ENCODE data around the gene FAIM2. TPM values are rescaled to one million over a fixed set of nuclear protein-coding genes. Genes with fewer than 3 reads are reported as not detected.
A peak's percentile ranks its signal among the peaks of the same experiment; 100 is the strongest.

The FAIM2 gene
- total and polyA plus RNA-seq, 9 of the 15 experiments (the other 6 are each of a cell fraction or from before 2014, with no cell fraction given): 0.01 to 0.10 TPM; not detected in 7

GRCh38 chr12:49843411-49843810, 60.3 kb downstream of the FAIM2 start:
- DNase-seq (ENCODE audit: extremely low read depth in 1 of 4, low spot score in 3 of 4) (no peak), ATAC-seq (no peak), FAIRE-seq (peak; percentile 35)
- intact Hi-C loops (cut with micrococcal nuclease) (no loop called here), in situ Hi-C loops (cut with MboI) (no loop called here)
- 56% methylated on average over 7 of the region's 7 CpGs for WGBS (ENCODE audit: insufficient coverage, low coverage, missing lambda C conversion rate)
- CTCF ChIA-PET (ENCODE audit: low intra/inter-chr PET ratio): no interaction called here
- Histone ChIP-seq H3K4me1 (replicated peaks in 1 of 2; ENCODE audit: control insufficient read depth in 2 of 2, insufficient read depth in 2 of 2, low read length in 2 of 2) (peaks cover 16 to 17% of the 10 kb centered on the region in 2 experiments), H3K4me3 (peak overlapping the region; percentile 71), H3K9me1 (ENCODE audit: control insufficient read depth, insufficient read depth, low read length) (no peaks in the 10 kb centered on the region), H2AFZ (ENCODE audit: low read depth, low read length) (peak overlapping the region; percentile 93), H3K27me3 (ENCODE audit: control insufficient read depth in 2 of 2, insufficient read depth in 2 of 2, low read length in 2 of 2) (peaks cover 0 to 4% of the 10 kb centered on the region in 2 experiments; a peak in 2 of 5 replicates), H3K9me3 (replicated peaks; ENCODE audit: control insufficient read depth, insufficient read depth, low read depth, low read length) (no peaks in the 10 kb centered on the region), H3K4me2 (ENCODE audit: insufficient read depth, low read length) (peak overlapping the region; percentile 93), H4K20me1 (replicated peaks; ENCODE audit: control insufficient read depth, insufficient read depth, low read length) (no peaks in the 10 kb centered on the region), H3K36me3 (ENCODE audit: control insufficient read depth, insufficient read depth, low read length) (peaks cover 6% of the 10 kb centered on the region; the same call in 1 of the 3 replicates), H3K9ac (ENCODE audit: insufficient read depth in 1 of 2, low read depth in 2 of 2, low read length in 2 of 2) (peak overlapping the region; percentile 37 to 85; a peak in 3 of 4 replicates), H3K27ac (ENCODE audit: extremely low read depth, low read depth, low read length) (peak overlapping the region; percentile 82), H3K79me2 (ENCODE audit: control insufficient read depth, insufficient read depth, low read length) (peaks cover 23% of the 10 kb centered on the region)
- TSS peak; percentile 91 for BruUV-seq (replicated peaks)
- POLR2A ChIA-PET: interaction anchor here (0.5 to 2.5 kb wide), 10 partner anchors 8 to 568 kb away, joined by 3 to 14 read pairs (median 4); partner anchors contain the start of gene NCKAP5L
- TF ChIP-seq ZBTB1 (CRISPR knock-in tag; IDR thresholded peaks at IDR 0.05; ENCODE audit: borderline replicate concordance, low read depth) (no peak), SMAD3 (CRISPR knock-in tag; conservative IDR thresholded peaks at IDR 0.05) (no peak)

- intact Hi-C loops (cut with micrococcal nuclease): no loop called here
- H3K9ac ChIP-seq (ENCODE audit: insufficient read depth in 1 of 2, low read depth in 2 of 2, low read length in 2 of 2): peak within 1 kb of the TSS; percentile 85 to 99
- WGBS (ENCODE audit: insufficient coverage, low coverage, missing lambda C conversion rate): under 1% methylated on average over 55 of the region's 55 CpGs
- H3K9me1 ChIP-seq (ENCODE audit: control insufficient read depth, insufficient read depth, low read length): no peaks in the 10 kb centered on the region
- BruUV-seq (replicated peaks): TSS peak; percentile 90
- DNase-seq (ENCODE audit: extremely low read depth in 1 of 4, low spot score in 3 of 4) (peak; percentile 89 to 94 (median 90)), FAIRE-seq (peak; percentile 90), ATAC-seq (peak; percentile 97)
- no peaks in the 10 kb centered on the region for H3K9me3 ChIP-seq (replicated peaks; ENCODE audit: control insufficient read depth, insufficient read depth, low read depth, low read length)
- H4K20me1 ChIP-seq (replicated peaks; ENCODE audit: control insufficient read depth, insufficient read depth, low read length): no peaks in the 10 kb centered on the region
- ChIA-PET CTCF (ENCODE audit: low intra/inter-chr PET ratio) (no interaction called here), POLR2A (interaction anchor here (0.5 to 2.5 kb wide), 11 partner anchors 9 to 568 kb away, joined by 3 to 14 read pairs (median 4); partner anchors contain the start of gene NCKAP5L)
- H3K27ac ChIP-seq (ENCODE audit: extremely low read depth, low read depth, low read length): peak within 1 kb of the TSS; percentile 82
- peak within 1 kb of the TSS; percentile 93 for H3K4me2 ChIP-seq (ENCODE audit: insufficient read depth, low read length)
- peaks cover 23% of the 10 kb centered on the region for H3K79me2 ChIP-seq (ENCODE audit: control insufficient read depth, insufficient read depth, low read length)
- peaks cover 6% of the 10 kb centered on the region; the same call in 1 of the 3 replicates for H3K36me3 ChIP-seq (ENCODE audit: control insufficient read depth, insufficient read depth, low read length)
- H3K4me3 ChIP-seq: peak within 1 kb of the TSS; percentile 71
- H2AFZ ChIP-seq (ENCODE audit: low read depth, low read length): peak within 1 kb of the TSS; percentile 93
- H3K27me3 ChIP-seq (ENCODE audit: control insufficient read depth in 2 of 2, insufficient read depth in 2 of 2, low read length in 2 of 2): no peaks in the 10 kb centered on the region
- H3K4me1 ChIP-seq (replicated peaks in 1 of 2; ENCODE audit: control insufficient read depth in 2 of 2, insufficient read depth in 2 of 2, low read length in 2 of 2): peaks cover 16 to 17% of the 10 kb centered on the region in 2 experiments
- in situ Hi-C loops (cut with MboI): no loop called here
- TF ChIP-seq GABPB1 (CRISPR knock-in tag; IDR thresholded peaks at IDR 0.05): peak; percentile 91
- TF ChIP-seq ZNF140 (CRISPR knock-in tag; IDR thresholded peaks at IDR 0.05): no peak
- TF ChIP-seq RCOR1 (IDR thresholded peaks at IDR 0.05; ENCODE audit: borderline replicate concordance in 1 of 2, low read depth in 2 of 2, low read length in 2 of 2): 0 out of 4 replicates have a peak, but pooled peaks of 1 of the 2 experiments have one; percentile 36
- TF ChIP-seq RBM15 (IDR thresholded peaks at IDR 0.05; ENCODE audit: insufficient read depth, low read length): no peak
- no peak for TF ChIP-seq SMARCA5 (IDR thresholded peaks at IDR 0.05)
- TF ChIP-seq, protein P1, sequence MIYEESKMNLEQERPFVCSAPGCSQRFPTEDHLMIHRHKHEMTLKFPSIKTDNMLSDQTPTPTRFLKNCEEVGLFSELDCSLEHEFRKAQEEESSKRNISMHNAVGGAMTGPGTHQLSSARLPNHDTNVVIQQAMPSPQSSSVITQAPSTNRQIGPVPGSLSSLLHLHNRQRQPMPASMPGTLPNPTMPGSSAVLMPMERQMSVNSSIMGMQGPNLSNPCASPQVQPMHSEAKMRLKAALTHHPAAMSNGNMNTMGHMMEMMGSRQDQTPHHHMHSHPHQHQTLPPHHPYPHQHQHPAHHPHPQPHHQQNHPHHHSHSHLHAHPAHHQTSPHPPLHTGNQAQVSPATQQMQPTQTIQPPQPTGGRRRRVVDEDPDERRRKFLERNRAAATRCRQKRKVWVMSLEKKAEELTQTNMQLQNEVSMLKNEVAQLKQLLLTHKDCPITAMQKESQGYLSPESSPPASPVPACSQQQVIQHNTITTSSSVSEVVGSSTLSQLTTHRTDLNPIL (CRISPR knock-in tag; IDR thresholded peaks at IDR 0.05): no peak
- peak; percentile 57 to 74 for TF ChIP-seq MAZ (CRISPR knock-in tag; conservative IDR thresholded peaks at IDR 0.05 in 1 of 2, IDR thresholded peaks at IDR 0.05 in 1 of 2)
- no peak for TF ChIP-seq MBD2 (IDR thresholded peaks at IDR 0.05; ENCODE audit: borderline replicate concordance, low read depth)
Observed at GRCh38 chr12:49842519-49843352, 61.0 kb downstream of the FAIM2 start, which contains the start of gene BCDIN3D. TSS of gene BCDIN3D (minus strand) at chr12:49843106. CDS start at chr12:49843087, 19 bp downstream.
